ENCODE results near the gene LY86. TPM values are rescaled to one million over a fixed set of nuclear protein-coding genes. Genes with fewer than 3 reads are reported as not detected.
A peak's percentile ranks its signal among the peaks of the same experiment; 100 is the strongest.

The LY86 gene
- total RNA-seq, 1 donor from 2014 or later = not detected

DNA sequence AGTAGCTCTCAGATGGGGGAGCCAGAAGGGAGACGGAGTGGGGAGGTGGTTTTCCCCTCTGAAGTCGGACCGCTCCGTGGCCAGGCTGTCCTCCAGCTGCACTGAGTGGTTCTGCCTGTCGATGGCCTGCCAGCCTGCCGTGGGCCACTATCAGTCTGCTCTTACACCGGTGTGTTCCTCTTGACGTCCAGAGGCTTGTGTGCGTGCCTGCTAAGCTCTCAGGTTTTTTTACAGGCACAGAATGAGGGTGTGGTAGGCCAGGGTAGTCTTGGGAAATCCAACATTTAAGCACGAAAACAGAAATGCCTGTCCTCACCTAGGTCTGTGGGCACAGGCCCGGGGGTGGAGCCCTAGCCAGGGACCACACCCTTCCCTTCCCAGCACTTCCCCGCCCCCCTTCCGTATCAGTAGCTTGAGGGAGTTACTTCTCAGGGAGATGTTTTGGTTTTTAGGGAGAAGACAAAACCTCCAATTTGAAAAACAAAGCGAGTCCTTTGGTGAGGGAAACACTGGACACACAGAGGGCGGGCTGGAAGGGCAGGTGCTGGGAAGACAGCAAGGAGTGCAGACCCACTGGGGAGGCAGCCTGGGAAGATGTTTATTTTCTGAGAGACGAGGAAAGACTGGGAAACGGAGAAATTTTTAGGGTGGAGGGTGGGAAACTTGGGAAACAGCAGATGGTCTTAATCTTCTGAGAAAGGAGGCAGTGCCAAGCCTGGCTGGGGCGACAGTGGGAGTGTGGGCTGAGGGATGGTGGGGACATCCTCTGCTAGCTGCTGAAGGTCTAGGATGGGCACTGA lies 106.5 kb downstream of the LY86 start:
- H3K9me3 Mint-ChIP-seq (ENCODE audit: low read depth) = no peaks in the 10 kb centered on the region
- H3K4me3 Mint-ChIP-seq (ENCODE audit: unreplicated experiment) = no peak overlapping the region
- no peak overlapping the region for H3K27ac Mint-ChIP-seq (ENCODE audit: unreplicated experiment)
- peaks cover 21% of the 10 kb centered on the region for H3K4me1 Mint-ChIP-seq (ENCODE audit: low read depth)
- no peaks in the 10 kb centered on the region for H3K27me3 Mint-ChIP-seq (ENCODE audit: low read depth)
- TF ChIP-seq, protein P1, sequence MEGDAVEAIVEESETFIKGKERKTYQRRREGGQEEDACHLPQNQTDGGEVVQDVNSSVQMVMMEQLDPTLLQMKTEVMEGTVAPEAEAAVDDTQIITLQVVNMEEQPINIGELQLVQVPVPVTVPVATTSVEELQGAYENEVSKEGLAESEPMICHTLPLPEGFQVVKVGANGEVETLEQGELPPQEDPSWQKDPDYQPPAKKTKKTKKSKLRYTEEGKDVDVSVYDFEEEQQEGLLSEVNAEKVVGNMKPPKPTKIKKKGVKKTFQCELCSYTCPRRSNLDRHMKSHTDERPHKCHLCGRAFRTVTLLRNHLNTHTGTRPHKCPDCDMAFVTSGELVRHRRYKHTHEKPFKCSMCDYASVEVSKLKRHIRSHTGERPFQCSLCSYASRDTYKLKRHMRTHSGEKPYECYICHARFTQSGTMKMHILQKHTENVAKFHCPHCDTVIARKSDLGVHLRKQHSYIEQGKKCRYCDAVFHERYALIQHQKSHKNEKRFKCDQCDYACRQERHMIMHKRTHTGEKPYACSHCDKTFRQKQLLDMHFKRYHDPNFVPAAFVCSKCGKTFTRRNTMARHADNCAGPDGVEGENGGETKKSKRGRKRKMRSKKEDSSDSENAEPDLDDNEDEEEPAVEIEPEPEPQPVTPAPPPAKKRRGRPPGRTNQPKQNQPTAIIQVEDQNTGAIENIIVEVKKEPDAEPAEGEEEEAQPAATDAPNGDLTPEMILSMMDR (IDR thresholded peaks at IDR 0.05) = no peak
- DNase-seq (ENCODE audit: low spot score) = no peak
- H3K36me3 Mint-ChIP-seq (ENCODE audit: low read depth) = no peaks in the 10 kb centered on the region

DNA sequence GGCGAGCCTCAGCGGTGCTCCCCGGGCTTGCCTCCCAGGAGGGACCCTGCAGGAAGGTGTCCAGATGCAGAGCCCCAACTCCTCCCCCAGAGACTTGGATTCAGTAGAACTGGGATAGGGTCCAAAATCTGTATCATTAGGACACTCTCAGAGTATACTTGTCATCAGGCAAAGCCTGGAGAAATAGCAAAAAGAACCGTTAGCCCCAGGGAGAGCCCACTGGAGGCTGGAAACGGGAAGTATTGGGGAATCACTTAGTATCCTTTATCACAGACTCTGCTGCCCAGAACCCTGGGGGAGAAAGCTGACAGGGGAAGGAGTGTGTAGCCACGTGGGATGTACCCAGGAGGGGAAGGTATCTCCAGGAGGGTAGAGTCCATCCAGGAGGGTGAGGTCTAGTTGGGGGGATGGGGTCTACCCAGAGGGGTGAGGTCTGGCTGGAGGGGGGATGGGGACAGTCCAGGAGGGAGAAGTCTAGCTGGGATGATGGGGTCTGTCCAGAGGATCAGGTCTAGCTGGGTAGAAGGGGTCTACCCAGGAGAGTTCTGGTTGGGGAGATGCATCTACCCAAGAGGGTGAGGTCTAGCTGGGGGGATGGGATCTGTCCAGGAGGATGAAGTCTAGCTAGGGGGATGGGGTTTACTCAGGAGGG lies 107.2 kb downstream of the LY86 start:
- Mint-ChIP-seq H3K9me3 (ENCODE audit: low read depth) (no peaks in the 10 kb centered on the region), H3K27me3 (ENCODE audit: low read depth) (no peaks in the 10 kb centered on the region), H3K4me3 (ENCODE audit: unreplicated experiment) (no peak overlapping the region), H3K27ac (ENCODE audit: unreplicated experiment) (no peak overlapping the region), H3K4me1 (ENCODE audit: low read depth) (peaks cover 28% of the 10 kb centered on the region), H3K36me3 (ENCODE audit: low read depth) (no peaks in the 10 kb centered on the region)
- TF ChIP-seq, protein P1 (IDR thresholded peaks at IDR 0.05) = no peak
- DNase-seq (ENCODE audit: low spot score) = no peak

DNA sequence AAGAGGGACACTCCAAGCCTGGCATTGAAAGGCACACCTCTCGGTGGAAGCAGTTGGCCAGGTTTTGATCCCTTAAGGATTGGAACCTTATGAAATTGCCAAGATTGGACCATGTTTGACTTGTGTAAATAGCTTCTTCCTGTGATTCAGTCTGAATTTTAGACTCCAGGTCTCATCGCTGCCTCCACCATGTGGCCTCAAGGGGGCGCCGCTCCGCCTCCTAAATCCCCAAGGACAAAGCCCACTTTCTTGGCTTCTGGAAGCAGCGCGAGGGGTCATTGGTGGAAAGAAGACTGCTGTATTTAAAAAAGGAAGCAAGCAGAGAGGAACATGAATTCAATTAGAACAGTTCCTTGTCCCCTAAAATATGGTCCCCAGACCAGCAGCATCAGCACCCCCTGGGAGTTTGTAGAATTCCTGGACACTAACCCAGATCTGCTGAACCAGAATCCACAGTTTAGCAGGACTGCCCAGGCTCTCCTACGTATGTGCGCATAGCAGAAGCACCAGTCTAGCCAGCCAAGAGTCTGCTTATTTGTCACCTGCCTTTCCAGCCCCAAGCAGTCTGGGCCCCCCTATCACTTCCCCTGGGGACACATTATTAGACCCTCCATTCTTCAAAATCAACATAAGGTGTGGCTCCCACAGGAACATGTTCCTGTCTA lies 108.5 kb downstream of the LY86 start:
- H3K4me3 Mint-ChIP-seq (ENCODE audit: unreplicated experiment) = no peak overlapping the region
- H3K27ac Mint-ChIP-seq (ENCODE audit: unreplicated experiment) = no peak overlapping the region
- H3K4me1 Mint-ChIP-seq (ENCODE audit: low read depth) = peaks cover 28% of the 10 kb centered on the region
- DNase-seq (ENCODE audit: low spot score) = no peak
- H3K9me3 Mint-ChIP-seq (ENCODE audit: low read depth) = no peaks in the 10 kb centered on the region
- no peaks in the 10 kb centered on the region for H3K36me3 Mint-ChIP-seq (ENCODE audit: low read depth)
- H3K27me3 Mint-ChIP-seq (ENCODE audit: low read depth) = no peaks in the 10 kb centered on the region
- TF ChIP-seq, protein P1 (IDR thresholded peaks at IDR 0.05) = peak; percentile 80

DNA sequence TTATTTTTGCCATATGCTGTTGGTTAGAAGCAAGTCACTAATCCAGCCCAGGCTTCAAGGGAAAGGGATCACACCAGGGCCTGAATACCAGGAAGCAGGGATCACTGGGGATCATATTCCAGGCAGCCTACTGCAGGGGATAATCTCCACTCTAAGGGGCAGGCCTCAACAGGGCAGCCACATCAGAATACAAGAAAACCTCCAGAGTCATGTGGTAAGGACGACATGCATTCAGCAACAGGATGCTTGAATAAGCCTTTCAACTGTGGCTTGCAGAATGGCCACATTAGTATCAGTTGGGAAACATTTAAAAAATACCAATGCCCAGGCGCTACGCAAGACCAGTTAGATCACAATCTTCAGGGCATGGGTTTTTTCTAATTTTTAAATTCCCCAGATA lies 109.1 kb downstream of the LY86 start:
- Mint-ChIP-seq H3K27ac (ENCODE audit: unreplicated experiment) (no peak overlapping the region), H3K9me3 (ENCODE audit: low read depth) (no peaks in the 10 kb centered on the region), H3K36me3 (ENCODE audit: low read depth) (no peaks in the 10 kb centered on the region), H3K27me3 (ENCODE audit: low read depth) (no peaks in the 10 kb centered on the region), H3K4me1 (ENCODE audit: low read depth) (peaks cover 28% of the 10 kb centered on the region), H3K4me3 (ENCODE audit: unreplicated experiment) (no peak overlapping the region)
- TF ChIP-seq, protein P1 (IDR thresholded peaks at IDR 0.05) = no peak
- no peak for DNase-seq (ENCODE audit: low spot score)

DNA sequence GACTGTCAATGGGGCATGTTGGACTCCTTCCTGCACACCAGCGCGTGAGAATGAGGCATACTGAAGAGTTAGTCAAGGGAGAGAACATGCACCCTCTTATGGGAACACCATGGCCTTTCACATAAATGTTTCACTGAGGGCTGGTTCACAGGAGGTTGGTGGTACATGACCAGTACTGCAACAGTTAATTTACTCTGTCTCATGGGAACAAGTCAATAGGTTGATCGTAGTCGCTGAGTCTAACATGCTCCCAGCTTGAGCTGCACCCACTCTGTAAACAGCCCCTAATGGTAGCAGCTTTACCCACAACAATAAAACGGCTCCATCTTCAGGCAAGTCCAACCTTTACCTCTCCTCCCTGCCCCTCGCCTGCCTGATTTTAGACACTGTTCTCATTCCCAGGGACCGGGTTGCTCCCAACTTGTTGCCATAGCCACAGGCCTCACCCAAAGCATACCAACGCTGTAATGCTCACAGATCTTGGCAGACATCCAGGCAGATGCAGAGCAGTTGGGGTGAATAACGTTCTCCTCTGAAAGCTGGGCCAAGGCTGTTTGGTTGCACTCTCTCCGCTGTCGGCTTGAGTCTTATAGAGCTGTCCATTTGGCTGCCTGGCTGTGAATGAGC lies 111.3 kb downstream of the LY86 start:
- Mint-ChIP-seq H3K4me3 (ENCODE audit: unreplicated experiment) (no peak overlapping the region), H3K27ac (ENCODE audit: unreplicated experiment) (peak overlapping the region; percentile 68), H3K36me3 (ENCODE audit: low read depth) (no peaks in the 10 kb centered on the region), H3K27me3 (ENCODE audit: low read depth) (no peaks in the 10 kb centered on the region), H3K4me1 (ENCODE audit: low read depth) (peaks cover 27% of the 10 kb centered on the region), H3K9me3 (ENCODE audit: low read depth) (no peaks in the 10 kb centered on the region)
- TF ChIP-seq, protein P1 (IDR thresholded peaks at IDR 0.05) = peak; percentile 50
- no peak for DNase-seq (ENCODE audit: low spot score)
